Colon (tissue), 2 donors: ENCODE data around the gene CGB3.
"Not testable (repeated sequence)": the region's sequence is repeated elsewhere in the genome, so short reads cannot be mapped to it uniquely, and the experiment has no call there.

Source experiments
- FAIRE-seq: peaks from 2 replicates; lab custom pipeline; 2012; peaks lifted over from hg19 to GRCh38; lab: Jason Lieb, UNC
- donor health status: control.
- donor health status: control.

Gene CGB3

DNA sequence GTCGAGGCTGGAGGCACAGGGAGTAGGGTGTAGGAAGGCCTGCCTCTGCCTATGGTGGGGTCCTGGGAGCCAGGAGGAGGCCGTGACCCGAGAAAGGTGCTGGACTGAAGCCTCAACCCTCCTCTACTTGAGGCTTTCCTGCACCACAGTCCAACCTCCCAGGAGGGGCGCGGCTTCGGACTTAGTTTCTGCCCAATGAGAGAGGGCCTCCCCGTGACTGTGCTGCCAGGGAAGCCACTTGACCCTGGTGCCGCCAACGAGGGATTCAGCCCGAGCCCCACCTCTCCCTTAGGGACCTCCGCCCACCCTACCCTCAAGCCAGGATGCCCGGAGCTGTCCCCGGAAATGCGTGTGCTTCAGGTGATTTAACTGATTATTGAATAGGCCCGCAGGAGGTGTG is at the start of gene CGB3:
Gene CGB3 (minus strand): TSS at position 101 of the 400 bp plus-strand sequence. CDS start 362 bp downstream, outside the sequence.
- FAIRE-seq = not testable (repeated sequence)

DNA sequence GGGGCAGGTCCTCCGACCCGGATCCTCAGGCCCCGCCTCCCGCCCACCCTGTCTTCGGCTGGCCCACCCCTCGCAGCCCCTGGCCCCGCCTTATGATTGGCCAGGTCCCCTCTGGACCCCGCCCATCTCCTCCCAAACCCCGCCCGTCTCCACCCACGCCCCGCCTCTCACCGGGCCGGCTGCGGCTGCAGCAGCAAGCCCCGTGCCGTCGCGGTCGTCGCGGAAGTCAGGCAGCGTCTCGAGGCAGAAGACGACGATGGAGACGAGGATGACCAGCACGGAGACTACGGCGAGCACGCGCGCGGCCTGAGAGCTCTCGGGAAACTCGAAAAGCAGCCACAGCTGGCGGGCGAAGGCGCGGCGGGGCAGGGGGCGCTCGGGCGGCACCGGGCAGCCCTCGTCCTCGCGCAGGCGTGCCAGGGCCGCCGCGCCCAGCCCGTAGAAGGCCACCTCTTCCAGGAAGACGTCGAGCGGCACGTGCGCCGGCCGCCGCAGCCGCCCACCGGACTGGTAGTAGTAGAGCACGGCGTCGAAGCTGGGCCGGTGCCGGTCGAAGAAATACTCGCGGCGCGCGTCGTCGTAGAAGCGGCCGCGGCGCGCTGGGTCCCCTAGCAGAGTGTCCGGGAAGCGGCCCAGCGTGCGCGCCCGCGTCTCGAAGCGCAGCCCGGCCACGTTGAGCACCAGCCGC is 47.9 kb upstream of the CGB3 start:
- no peak for FAIRE-seq

- FAIRE-seq = no peak
Observed at GRCh38 chr19:49070416-49070815, 46.3 kb upstream of the CGB3 start.

DNA sequence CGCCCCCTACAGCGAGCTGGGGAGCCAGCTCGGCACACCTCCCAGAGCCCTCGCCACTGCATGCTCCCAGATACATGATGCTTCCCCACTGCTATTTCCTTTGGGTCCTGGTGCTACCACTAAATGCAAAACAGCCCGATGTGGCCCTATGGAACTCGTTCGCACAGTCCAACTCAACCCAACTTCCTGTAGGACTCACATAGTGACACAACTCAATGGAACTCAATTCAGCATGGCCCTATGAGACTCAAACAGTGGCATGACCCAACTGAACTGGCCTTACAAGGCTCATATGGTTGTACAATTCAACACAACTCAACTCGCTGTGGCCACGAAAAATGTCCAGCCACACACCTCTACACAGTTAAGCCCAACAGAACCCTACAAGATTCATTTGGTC is 44.9 kb upstream of the CGB3 start:
- FAIRE-seq = no peak

DNA sequence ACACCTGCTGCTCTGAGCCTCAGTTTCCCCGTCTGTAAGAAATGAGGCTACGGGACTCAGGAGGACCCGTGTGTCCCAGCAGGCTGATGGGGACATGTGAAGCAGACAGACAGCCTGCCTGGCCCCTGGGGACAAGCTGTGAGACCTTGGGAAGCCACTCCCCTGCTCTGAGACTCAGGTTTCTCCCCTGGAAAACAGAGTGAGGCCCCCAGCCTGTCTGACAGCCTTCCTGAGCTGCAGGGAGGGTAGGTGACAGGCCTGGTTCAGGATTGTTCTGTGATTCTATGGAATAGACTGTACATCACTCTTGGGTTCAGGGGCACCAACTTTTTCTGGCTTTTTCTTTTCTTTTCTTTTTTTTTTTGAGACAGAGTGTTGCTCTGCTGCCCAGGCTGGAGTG is 43.4 kb upstream of the CGB3 start:
- no peak for FAIRE-seq

GRCh38 chr19:49065905-49066512 is 41.9 kb upstream of the CGB3 start:
- no peak for FAIRE-seq

- FAIRE-seq = no peak
Observed at GRCh38 chr19:49064768-49065611, 40.9 kb upstream of the CGB3 start, which contains the start of gene NTF4. Gene NTF4, minus strand, starts transcription at chr19:49064818. Its CDS starts 2,821 bp downstream, at chr19:49061997.

GRCh38 chr19:49064029-49064629 is 40.0 kb upstream of the CGB3 start:
- FAIRE-seq = no peak

GRCh38 chr19:49061445-49061844 is 37.3 kb upstream of the CGB3 start:
- no peak for FAIRE-seq

GRCh38 chr19:49061000-49061399 is 36.9 kb upstream of the CGB3 start:
- FAIRE-seq = no peak

GRCh38 chr19:49059053-49059452 is 34.9 kb upstream of the CGB3 start:
- no peak for FAIRE-seq

DNA sequence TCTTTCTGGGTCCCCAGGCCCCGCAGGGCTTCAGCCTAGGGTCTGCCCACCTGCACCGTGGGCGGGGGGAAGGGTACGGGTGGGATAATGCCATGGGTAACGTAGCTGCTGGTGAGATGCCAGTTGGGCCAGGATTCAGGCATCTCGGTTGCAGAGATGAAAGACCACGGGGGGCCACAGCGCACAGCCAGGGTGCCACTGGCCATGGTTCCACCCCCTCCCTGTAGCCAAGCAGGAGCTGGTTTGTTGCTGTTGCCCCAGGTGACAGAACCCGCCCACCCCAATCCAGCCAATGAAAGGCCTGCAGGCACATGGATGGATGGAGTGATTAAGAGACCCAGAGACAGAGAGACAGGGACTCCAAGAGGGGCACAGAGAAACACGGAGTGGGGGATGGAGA is 34.4 kb upstream of the CGB3 start:
- no peak for FAIRE-seq

DNA sequence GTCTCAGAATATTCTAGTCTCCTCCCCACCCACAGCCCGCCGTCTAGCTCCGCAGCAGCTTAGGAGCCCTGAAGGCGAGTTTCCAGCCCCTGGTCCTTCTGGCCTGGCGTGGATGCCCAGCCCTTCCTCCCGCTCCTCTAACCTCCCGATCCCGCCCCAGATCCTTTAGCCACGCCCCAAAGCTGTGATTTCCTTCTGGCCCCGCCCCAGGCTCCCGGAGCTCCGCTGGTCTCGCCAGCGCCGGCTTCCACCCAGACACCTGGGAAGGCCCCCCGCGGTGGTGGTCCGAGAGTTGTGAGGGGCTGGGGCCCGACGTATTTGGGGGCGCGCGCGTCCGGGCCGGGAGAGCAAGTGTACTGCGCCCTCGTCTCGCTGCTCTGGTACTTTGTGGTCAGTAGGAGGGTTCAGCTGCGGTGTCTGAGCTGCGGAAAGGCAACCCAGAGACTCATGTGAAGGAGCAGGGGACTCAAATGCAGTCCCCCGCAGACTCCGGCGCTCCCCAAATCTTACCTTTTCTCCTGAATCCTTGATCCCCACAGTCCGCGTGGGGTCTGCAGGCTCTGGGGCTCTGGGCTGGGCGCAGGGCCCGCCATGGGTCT is 33.6 kb upstream of the CGB3 start, which contains the start of gene CGB7:
Gene CGB7 (minus strand): TSS at position 114 of the 599 bp plus-strand sequence. CDS start 2,374 bp downstream, outside the sequence.
- no peak for FAIRE-seq

- not testable (repeated sequence) for FAIRE-seq
Observed at GRCh38 chr19:49056902-49057596, 32.9 kb upstream of the CGB3 start.

- FAIRE-seq = no peak
Observed at GRCh38 chr19:49056101-49056901, 32.2 kb upstream of the CGB3 start.

DNA sequence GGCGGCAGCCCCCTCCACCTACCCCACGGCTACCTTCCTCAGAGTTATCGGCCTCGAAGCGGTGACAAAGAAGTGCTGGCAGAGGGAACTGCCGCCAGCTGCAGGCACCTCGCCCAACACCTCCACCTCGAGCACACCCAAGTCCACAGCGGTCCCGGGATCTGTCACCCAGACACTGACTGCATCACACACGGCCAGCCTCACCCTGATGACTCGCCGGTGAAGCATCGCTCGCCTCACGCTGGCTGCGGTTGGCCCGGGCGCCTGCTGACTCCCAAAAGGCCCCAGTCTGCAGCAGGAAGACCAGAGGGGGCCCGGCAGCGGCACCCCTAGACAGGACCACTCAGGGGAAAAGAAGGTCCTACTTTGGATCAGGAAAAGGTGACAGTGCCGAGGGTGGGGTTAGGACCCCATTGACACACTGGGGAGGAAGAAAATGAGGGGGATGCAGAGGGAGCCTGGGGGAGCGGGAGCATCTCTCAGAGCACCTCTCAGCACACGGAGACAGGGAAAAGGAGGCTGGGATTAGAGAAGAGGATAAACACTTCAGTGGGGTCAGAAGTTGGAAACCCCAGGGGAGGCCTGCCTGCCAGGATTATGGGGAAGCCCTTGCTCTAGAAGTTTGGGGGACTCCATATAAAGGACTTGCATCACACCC is 26.4 kb upstream of the CGB3 start:
- not testable (repeated sequence) for FAIRE-seq

- FAIRE-seq = not testable (repeated sequence)
Observed at GRCh38 chr19:49049834-49050233, 25.7 kb upstream of the CGB3 start.

GRCh38 chr19:49049011-49049410 is 24.9 kb upstream of the CGB3 start, which contains the start of gene CGB8:
Gene CGB8, minus strand, starts transcription at chr19:49049111. Its CDS starts 372 bp downstream, at chr19:49048739.
- not testable (repeated sequence) for FAIRE-seq

- FAIRE-seq = not testable (repeated sequence)
Observed at GRCh38 chr19:49043548-49043947, 19.4 kb upstream of the CGB3 start, which contains the start of gene CGB5. Gene CGB5, plus strand, starts transcription at chr19:49043848. Its CDS starts 362 bp downstream, at chr19:49044210.

GRCh38 chr19:49042666-49043065 is 18.5 kb upstream of the CGB3 start:
- FAIRE-seq = not testable (repeated sequence)
